ENCODE measurements around the gene GDF10.

- TF ChIP-seq CTCF (IDR thresholded peaks at IDR 0.05) (no peak), POLR2A (IDR thresholded peaks at IDR 0.05) (no peak), POLR2AphosphoS5 (IDR thresholded peaks at IDR 0.05) (no peak)
Measured at GRCh38 chr10:47268696-47269095, 31.3 kb upstream of the GDF10 start.
